Measurements from ENCODE around the gene KCNMB4. TPM values are rescaled to one million over a fixed set of nuclear protein-coding genes. Genes with fewer than 3 reads are reported as not detected.

The KCNMB4 gene
- total RNA-seq, 2 experiments from 2014 or later = 1.3 to 1.5 TPM

DNA sequence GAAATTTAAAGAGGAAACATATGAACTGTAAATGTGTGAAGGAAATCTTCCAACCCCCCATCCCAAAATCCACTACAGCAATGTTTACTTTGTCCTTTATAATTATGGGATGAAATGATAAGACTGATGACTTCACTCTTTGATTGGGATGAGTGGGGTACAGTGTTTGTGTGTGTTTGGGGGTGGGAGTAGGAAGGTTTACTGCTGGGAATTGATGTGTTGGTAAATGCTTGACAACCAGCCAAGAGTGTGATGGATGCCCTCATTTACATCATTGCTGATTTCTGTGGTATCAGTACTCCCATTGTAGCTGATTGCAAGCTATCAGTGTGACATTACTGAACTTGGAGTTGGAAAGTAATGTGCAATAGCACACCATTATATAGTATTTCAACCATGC is 90.9 kb downstream of the KCNMB4 start:
- ChIA-PET POLR2A (no interaction called here), CTCF (no interaction called here)
- intact Hi-C loops (cut with micrococcal nuclease) = no loop called here
- H3K27ac Mint-ChIP-seq = no peak overlapping the region
- no peak overlapping the region for H3K4me3 Mint-ChIP-seq
- no peaks in the 10 kb centered on the region for H3K4me1 Mint-ChIP-seq (ENCODE audit: low read depth)
- H3K27me3 Mint-ChIP-seq = peaks cover 9% of the 10 kb centered on the region
- no peak for DNase-seq
- peaks cover 1% of the 10 kb centered on the region for H3K36me3 Mint-ChIP-seq
- peaks cover 17% of the 10 kb centered on the region for H3K9me3 Mint-ChIP-seq

DNA sequence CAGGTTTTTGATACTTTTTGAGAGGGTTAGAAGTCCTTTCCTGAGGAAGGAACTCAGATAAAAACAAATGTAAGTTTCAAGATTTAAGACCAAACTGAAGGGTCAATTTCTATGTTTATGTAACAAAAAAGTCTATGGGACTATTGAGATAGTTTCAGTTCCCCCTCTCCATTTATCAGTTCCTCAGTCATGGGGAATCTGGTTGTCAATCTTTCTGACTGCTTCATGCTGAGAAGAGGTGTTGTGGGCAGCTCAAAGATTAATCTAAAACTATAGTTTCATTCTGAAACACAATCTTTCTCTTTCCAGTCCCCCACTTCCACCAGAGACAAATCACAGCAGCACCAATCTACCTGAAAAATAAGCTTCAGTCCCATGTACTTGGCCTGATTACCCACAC is 93.7 kb downstream of the KCNMB4 start:
- Mint-ChIP-seq H3K4me3 (no peak overlapping the region), H3K36me3 (peaks cover 1% of the 10 kb centered on the region), H3K9me3 (peaks cover 30% of the 10 kb centered on the region), H3K27me3 (peaks cover 10% of the 10 kb centered on the region), H3K27ac (no peak overlapping the region), H3K4me1 (ENCODE audit: low read depth) (no peaks in the 10 kb centered on the region)
- ChIA-PET POLR2A (no interaction called here), CTCF (no interaction called here)
- no peak for DNase-seq
- intact Hi-C loops (cut with micrococcal nuclease) = no loop called here

DNA sequence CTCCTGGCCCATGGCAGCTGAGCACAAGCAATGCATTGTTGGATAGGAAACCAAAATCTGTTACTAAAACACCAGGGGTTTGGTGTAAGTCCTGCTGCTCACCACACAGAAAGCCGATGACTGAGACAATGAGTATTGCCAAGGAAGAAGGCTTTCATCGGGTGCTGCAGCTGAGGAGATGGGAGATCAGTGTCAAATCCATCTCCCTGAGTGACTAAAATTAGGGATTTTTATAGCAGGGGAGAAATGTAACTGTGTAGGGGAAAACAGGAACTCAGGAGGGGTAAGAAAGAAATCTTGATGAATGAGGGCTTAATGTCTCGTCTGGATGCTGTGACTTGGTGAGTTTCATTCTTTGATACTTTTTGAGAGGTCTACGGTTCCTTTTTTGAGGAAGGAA is 97.9 kb downstream of the KCNMB4 start:
- DNase-seq = no peak
- CTCF ChIA-PET = no interaction called here
- Mint-ChIP-seq H3K27ac (no peak overlapping the region), H3K9me3 (peaks cover 28% of the 10 kb centered on the region), H3K27me3 (peaks cover 4% of the 10 kb centered on the region), H3K4me1 (ENCODE audit: low read depth) (no peaks in the 10 kb centered on the region), H3K4me3 (no peak overlapping the region), H3K36me3 (peaks cover 1% of the 10 kb centered on the region)
- intact Hi-C loops (cut with micrococcal nuclease) = no loop called here
- POLR2A ChIA-PET = no interaction called here

DNA sequence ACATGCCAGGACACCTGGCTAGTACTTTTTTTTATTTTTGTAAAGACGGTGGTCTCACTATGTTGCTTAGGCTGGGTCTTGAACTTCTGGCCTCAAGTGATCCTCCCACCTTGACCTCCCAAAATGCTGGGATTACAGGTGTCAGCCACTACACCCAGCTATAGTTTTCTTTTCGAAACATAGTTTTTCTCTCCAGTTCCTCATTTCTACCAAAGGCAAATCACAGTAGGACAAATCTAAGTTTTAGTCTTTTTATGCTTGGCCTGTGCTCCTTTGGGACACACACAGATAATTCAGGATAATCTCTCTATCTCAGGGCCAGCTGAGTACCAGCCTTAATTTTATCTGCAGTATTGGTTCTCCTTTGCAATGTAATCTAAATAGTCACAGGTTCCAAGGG is 100.7 kb downstream of the KCNMB4 start:
- Mint-ChIP-seq H3K4me3 (no peak overlapping the region), H3K4me1 (ENCODE audit: low read depth) (no peaks in the 10 kb centered on the region), H3K27ac (no peak overlapping the region), H3K9me3 (peaks cover 13% of the 10 kb centered on the region), H3K36me3 (no peaks in the 10 kb centered on the region), H3K27me3 (peaks cover 4% of the 10 kb centered on the region)
- CTCF ChIA-PET = no interaction called here
- no peak for DNase-seq
- intact Hi-C loops (cut with micrococcal nuclease) = no loop called here
- POLR2A ChIA-PET = no interaction called here

DNA sequence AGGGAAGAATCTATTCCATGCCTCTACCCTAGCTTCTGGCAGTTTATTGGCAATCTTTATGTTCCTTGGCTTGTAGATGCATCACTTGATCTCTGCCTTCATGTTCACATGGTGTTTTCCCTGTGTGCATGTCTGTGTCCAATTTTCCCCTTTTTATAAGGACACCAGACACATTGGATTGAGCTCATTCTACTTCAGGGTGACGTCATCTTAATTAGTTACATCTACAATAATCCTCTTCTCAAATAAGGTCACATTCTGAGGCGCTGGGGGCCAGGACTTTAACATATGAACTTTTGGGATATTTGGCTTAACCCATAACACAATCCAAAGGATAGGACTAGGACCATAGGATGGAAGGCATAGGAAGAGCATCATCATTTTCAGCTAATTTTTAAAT is 101.4 kb downstream of the KCNMB4 start:
- Mint-ChIP-seq H3K36me3 (no peaks in the 10 kb centered on the region), H3K4me3 (no peak overlapping the region), H3K27me3 (peaks cover 6% of the 10 kb centered on the region), H3K9me3 (peaks cover 13% of the 10 kb centered on the region), H3K4me1 (ENCODE audit: low read depth) (no peaks in the 10 kb centered on the region), H3K27ac (no peak overlapping the region)
- CTCF ChIA-PET = no interaction called here
- no peak for DNase-seq
- POLR2A ChIA-PET = no interaction called here
- intact Hi-C loops (cut with micrococcal nuclease) = no loop called here

DNA sequence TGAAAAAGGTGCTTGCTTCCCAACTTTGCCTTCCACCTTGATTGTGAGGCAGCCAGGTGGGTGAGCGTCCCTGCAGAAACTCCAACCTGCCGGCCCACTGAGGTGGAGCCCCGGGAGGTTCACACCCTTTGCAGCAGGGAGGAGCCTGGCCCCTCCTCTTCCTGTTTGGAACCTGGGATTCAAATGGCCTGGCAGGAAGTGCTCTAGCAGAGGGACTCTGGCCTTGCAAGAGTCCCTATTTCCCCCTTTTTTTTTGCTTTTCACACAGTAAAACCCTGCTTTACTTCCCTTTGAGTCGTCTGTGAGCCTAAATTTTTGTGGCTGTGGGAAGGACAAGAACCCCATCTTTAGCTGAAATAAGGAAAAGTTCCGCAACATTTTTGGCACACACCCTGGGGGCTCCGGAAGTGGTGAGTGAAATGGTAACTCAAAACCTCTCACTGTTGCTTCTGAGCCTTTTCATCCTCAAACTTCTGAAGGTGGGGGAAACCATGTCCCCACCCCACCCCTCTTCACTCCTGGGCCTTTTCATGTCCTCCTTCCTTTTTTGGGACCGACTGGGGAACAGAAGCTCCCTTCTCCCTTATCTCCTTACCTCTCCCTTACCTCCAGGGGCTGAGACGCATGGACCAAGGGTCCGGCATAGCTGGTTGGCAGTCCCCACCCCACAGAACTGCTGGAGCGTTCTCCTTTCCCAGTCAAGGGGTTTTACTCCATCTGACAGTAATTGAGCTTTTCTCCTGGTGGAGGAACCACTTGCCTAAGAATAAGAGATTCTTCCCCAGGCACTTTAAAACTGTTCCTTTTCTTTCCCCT is 102.0 kb downstream of the KCNMB4 start:
- H3K27ac Mint-ChIP-seq = no peak overlapping the region
- intact Hi-C loops (cut with micrococcal nuclease) = no loop called here
- CTCF ChIA-PET = no interaction called here
- DNase-seq = no peak
- no peaks in the 10 kb centered on the region for H3K4me1 Mint-ChIP-seq (ENCODE audit: low read depth)
- no peaks in the 10 kb centered on the region for H3K36me3 Mint-ChIP-seq
- POLR2A ChIA-PET = no interaction called here
- no peak overlapping the region for H3K4me3 Mint-ChIP-seq
- peaks cover 13% of the 10 kb centered on the region for H3K9me3 Mint-ChIP-seq
- peaks cover 8% of the 10 kb centered on the region for H3K27me3 Mint-ChIP-seq

DNA sequence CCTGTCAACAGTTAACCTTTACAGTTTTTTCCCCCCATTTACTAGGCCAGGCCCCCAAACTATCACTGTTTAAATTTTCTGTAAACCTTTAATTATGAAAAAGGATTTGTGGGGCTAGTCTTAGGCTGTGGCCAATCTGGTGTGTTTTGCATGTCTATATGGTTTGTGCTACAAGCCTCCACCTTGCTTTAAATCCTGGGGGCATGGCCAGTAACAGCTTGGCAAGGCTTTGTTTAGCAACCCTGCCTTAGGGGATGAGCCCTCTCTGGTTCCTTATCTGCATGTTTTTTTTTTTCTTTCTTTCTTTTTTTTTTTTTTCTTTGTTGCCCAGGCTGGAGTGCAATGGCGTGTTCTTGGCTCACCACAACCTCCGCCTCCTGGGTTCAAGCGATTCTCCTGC is 102.7 kb downstream of the KCNMB4 start:
- DNase-seq = no peak
- Mint-ChIP-seq H3K36me3 (no peaks in the 10 kb centered on the region), H3K27ac (no peak overlapping the region), H3K27me3 (peaks cover 8% of the 10 kb centered on the region), H3K9me3 (peaks cover 8% of the 10 kb centered on the region), H3K4me3 (no peak overlapping the region), H3K4me1 (ENCODE audit: low read depth) (no peaks in the 10 kb centered on the region)
- CTCF ChIA-PET = no interaction called here
- POLR2A ChIA-PET = no interaction called here
- intact Hi-C loops (cut with micrococcal nuclease) = no loop called here

DNA sequence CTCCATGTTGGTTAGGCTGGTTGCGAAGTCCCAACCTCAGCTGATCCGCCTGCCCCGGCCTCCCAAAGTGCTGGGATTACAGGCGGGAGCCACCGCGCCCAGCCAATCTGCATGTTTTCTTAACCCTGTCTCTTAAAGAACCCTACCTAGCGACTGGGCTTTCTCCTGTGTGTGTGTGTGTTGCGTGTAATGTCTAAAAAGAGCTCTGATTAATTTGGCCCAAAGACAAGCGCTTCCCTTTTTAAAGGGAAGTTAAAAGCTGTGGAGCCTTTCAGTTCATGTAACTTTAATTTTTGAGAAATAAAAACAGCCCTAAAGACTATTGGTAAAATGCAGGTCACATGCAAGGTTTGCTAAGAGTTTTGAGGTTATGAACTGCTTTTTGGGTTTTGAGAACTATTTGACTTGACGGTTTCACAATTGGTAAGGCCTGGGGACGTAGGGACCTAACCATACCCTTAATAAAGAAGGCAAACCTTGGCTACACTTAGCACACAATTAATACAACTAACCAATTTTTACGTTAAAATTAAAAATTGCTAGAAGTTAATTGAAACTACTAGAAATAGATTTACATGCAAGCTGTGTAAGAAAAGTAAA is 103.2 kb downstream of the KCNMB4 start:
- H3K27ac Mint-ChIP-seq = no peak overlapping the region
- H3K36me3 Mint-ChIP-seq = no peaks in the 10 kb centered on the region
- H3K9me3 Mint-ChIP-seq = peaks cover 3% of the 10 kb centered on the region
- ChIA-PET POLR2A (no interaction called here), CTCF (no interaction called here)
- DNase-seq = no peak
- H3K27me3 Mint-ChIP-seq = peaks cover 8% of the 10 kb centered on the region
- no peak overlapping the region for H3K4me3 Mint-ChIP-seq
- intact Hi-C loops (cut with micrococcal nuclease) = no loop called here
- H3K4me1 Mint-ChIP-seq (ENCODE audit: low read depth) = no peaks in the 10 kb centered on the region

DNA sequence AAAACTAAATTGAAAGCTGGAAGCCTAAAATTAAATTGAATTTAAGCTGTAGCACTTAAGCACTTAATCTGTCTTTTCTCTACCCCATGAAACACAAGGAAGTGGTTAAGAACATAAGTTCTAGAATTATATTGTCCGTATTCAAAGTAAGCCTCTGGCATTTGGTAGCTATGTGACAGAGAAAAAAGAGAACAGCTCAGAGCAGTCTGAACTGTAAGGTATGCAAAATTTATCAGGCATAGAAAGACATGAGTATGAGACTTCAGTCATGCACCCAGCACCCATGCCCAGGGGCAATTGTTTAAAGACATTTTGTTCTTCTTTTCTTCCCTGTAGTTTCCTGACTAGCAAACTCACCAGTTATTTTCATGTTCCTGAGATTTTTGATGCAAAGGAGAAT is 116.7 kb downstream of the KCNMB4 start:
- Mint-ChIP-seq H3K4me3 (no peak overlapping the region), H3K9me3 (no peaks in the 10 kb centered on the region), H3K36me3 (no peaks in the 10 kb centered on the region), H3K4me1 (ENCODE audit: low read depth) (no peaks in the 10 kb centered on the region), H3K27ac (no peak overlapping the region), H3K27me3 (peaks cover 6% of the 10 kb centered on the region)
- no peak for DNase-seq
- POLR2A ChIA-PET = no interaction called here
- intact Hi-C loops (cut with micrococcal nuclease) = no loop called here
- CTCF ChIA-PET = no interaction called here

Other genes starting within 250 kb of the KCNMB4 start
- gene CNOT2, start 122.9 kb upstream of the KCNMB4 start, total RNA-seq = 10 to 100 TPM; 58.4 to 58.5 TPM

Data from activated CD4-positive, alpha-beta memory T cell treated with anti-CD3 and anti-CD28 coated beads for 36 hours (primary cell).